Measurements from ENCODE around the gene PEX1.
"Not testable (repeated sequence)": the region's sequence is repeated elsewhere in the genome, so short reads cannot be mapped to it uniquely, and the experiment has no call there.

Gene PEX1

GRCh38 chr7:92504563-92504962, 23.8 kb downstream of the PEX1 start:
- DNase-seq (ENCODE audit: low read depth) = no peak

DNA sequence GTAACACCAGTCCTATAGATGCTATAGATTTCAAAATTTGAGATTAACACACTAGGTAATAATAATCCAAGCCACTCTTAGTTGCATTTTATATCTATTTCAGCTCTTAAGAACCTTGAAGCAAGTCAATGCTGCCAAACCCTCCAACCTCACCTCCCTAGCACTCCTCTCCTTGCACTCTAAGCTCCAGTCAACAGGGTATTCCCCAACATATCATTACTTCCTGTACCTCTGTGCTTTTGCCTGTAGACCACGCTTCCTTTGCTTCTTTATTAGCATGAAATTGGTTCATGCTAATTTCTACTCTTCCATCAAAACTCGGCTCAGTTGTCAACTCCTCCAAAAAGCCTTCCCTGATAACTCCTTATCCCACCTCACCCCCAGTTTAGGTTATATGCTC, 24.6 kb downstream of the PEX1 start:
- no peak for DNase-seq (ENCODE audit: low read depth)

GRCh38 chr7:92498557-92498956, 29.8 kb downstream of the PEX1 start:
- no peak for DNase-seq (ENCODE audit: low read depth)

- no peak for DNase-seq (ENCODE audit: low read depth)
These were observed 31.4 kb downstream of the PEX1 start for GRCh38 chr7:92496876-92497275.

GRCh38 chr7:92489634-92490033, 38.7 kb downstream of the PEX1 start:
- DNase-seq (ENCODE audit: low read depth) = no peak

- no peak for DNase-seq (ENCODE audit: low read depth)
These were observed 40.5 kb downstream of the PEX1 start for GRCh38 chr7:92487804-92488203.

- DNase-seq (ENCODE audit: low read depth) = no peak
These were observed 42.3 kb downstream of the PEX1 start for GRCh38 chr7:92485974-92486373.

DNA sequence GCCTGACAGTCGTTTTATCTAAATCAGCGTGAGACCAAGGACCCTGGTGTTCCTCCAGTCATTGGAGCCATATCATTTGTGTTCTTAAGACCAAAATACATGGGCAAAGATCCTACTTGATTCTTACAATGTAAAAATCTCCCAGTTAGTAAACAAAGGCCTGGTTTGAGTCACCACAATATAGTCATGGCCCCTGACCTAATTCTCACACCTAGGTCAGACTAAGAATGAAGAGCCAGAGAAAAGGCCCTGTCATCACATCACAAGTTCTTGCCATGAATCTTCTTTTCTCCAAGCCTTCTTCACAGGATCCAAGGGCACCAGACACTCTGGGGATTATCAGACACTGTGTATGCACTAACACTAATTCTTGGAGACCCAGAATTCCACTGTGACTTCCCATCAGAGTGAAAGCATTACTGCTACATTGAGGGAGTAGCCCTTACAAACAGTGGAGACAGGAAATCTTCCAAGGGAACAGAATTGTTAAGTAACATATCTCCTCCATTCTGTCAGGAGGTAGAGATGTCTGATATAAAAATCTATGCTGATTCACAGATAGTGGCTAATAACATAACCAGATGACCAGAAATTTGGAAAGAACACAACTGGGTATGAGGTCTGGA, 42.9 kb downstream of the PEX1 start:
- DNase-seq (ENCODE audit: low read depth) = no peak

DNA sequence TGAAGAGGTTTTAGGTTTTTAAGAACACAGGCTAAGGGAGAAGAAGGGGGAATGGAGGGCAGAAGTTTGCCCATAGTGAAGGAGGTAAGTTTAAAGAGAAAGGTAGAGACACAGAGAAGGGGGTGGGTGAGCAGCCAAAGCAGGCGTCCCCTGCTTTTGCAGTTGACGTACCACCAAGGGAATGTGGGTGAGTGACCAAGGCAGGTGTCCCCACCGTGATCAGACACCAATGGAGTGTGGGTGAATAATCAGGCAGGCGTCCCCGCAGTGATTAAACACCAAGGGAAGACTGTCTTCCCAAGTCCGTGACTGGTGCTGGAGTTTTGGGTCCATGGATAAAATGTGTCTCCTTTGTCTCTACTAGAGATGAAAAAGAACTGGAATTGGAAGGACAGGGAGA, 44.1 kb downstream of the PEX1 start:
- DNase-seq (ENCODE audit: low read depth) = not testable (repeated sequence)

DNA sequence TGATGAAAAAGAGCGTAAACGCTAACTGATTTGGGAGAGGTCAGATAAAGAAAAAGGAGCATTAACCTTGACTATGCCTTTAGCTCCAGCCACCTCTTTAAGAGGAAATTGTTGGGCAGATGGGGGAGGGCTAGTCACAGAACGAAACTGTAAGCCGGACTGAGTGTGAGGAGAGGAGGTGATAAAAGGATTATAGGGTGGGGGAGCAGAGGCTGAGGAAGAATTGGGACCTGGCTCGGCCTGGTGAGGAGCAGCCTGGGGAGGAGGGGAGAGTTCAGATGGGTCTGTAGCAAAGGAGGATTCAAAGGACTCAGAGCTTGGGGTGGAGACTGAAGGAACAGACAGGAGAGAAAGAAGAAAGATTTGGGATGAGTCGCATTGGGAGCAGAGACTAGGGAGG, 44.7 kb downstream of the PEX1 start:
- not testable (repeated sequence) for DNase-seq (ENCODE audit: low read depth)

DNA sequence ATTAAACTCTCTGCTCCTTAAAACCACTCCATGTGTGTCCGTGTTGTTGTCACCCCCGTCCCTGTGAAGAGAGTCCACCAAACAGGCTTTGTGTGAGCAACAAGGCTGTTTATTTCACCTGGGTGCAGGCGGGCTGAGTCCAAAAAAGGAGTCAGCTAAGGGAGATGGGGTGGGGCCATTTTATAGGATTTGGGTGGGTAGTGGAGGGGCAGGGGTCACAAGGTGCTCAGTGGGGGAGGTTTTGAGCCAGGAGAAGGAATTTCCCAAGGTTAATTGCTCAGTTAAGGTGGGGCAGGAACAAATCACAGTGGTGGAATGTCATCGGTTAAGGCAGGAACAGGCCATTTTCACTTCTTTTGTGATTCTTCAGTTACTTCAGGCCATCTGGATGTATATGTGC, 49.2 kb downstream of the PEX1 start:
- DNase-seq (ENCODE audit: low read depth) = not testable (repeated sequence)

- DNase-seq (ENCODE audit: low read depth) = no peak
These were observed 49.6 kb downstream of the PEX1 start for GRCh38 chr7:92478711-92479110.

- DNase-seq (ENCODE audit: low read depth) = no peak
These were observed 50.2 kb downstream of the PEX1 start for GRCh38 chr7:92478095-92478494.

DNA sequence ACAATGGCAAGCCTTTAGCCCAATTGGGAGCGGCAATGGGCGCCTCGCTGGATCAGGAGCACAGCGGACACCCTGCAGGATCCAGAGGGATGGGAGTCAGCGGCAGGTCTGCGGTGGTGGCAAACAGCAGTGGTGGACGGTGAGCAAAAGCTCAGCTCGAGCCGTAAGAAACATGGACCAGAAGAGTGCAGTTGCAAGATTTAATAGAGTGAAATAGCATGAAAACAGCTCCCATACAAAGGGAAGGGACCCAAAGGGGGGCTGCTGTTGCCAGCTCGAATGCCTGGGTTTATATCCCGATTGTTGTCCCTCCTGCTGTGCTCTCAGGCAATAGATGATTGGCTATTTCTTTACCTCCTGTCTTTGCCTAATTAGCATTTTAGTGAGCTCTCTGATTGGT, 50.6 kb downstream of the PEX1 start, which contains the start of gene ERVW-1:
ERVW-1 (minus strand) TSS at position 266 of the 400 bp plus-strand sequence. CDS start 7,565 bp downstream, outside the sequence.
- DNase-seq (ENCODE audit: low read depth) = not testable (repeated sequence)

- not testable (repeated sequence) for DNase-seq (ENCODE audit: low read depth)
These were observed 52.3 kb downstream of the PEX1 start for GRCh38 chr7:92475851-92476590.

- not testable (repeated sequence) for DNase-seq (ENCODE audit: low read depth)
These were observed 53.0 kb downstream of the PEX1 start for GRCh38 chr7:92475261-92475770.

DNA sequence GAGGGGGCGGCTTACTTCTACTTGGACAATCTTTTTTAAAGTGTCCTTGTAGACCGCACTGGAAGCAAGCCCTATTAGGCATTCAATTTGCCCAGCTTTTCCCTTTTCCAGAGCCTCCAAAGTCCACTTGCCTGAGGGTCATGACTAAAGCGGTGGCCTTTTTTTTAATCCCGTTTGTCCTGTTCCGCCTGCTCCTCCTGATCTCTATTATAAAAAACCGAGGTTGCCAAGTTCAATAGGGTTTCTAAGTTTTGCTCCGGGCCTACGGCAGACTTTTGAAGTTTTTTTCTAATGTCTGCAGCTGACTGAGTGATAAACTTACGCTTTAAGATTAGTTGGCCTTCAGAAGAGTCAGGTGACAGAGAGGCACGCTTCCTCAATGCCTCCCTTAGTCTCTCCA, 54.3 kb downstream of the PEX1 start:
- DNase-seq (ENCODE audit: low read depth) = not testable (repeated sequence)

DNA sequence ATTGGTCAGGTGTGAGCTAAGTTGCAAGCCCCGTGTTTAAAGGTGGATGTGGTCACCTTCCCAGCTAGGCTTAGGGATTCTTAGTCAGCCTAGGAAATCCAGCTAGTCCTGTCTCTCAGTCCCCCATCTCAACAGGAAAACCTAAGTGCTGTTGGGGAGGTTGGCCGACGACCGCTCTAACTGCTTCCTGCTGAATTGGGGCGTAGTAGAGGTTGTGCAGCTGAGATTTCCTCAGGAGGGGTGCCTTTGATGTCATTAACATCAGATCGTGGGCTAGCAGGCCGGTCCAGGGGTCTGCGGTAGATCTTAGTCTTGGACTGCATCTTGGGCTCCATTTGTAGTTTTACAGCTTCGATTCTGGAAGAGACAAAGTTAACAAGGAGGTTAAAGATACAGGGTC, 59.7 kb downstream of the PEX1 start:
- not testable (repeated sequence) for DNase-seq (ENCODE audit: low read depth)

DNA sequence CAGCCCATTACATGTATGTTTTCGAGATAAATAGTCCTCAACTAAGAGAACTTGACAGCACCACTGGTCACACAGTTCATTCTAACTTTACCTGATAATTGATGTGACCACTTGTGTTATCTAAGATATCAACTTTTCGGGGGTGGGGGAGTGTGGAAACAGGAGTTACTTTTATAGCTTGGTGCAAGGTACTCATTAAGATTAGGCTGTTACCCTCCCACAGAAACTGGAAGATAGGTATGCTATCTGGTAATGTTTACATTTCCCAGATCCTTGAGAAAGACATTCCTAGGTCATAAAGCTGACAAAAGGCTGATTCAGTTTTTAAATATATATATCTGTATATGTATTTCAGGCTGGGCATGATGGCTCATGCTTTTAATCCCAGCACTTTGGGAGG, 61.6 kb downstream of the PEX1 start:
- DNase-seq (ENCODE audit: low read depth) = no peak

GRCh38 chr7:92464515-92464914, 63.8 kb downstream of the PEX1 start:
- no peak for DNase-seq (ENCODE audit: low read depth)

GRCh38 chr7:92462560-92462959, 65.8 kb downstream of the PEX1 start:
- DNase-seq (ENCODE audit: low read depth) = no peak

DNA sequence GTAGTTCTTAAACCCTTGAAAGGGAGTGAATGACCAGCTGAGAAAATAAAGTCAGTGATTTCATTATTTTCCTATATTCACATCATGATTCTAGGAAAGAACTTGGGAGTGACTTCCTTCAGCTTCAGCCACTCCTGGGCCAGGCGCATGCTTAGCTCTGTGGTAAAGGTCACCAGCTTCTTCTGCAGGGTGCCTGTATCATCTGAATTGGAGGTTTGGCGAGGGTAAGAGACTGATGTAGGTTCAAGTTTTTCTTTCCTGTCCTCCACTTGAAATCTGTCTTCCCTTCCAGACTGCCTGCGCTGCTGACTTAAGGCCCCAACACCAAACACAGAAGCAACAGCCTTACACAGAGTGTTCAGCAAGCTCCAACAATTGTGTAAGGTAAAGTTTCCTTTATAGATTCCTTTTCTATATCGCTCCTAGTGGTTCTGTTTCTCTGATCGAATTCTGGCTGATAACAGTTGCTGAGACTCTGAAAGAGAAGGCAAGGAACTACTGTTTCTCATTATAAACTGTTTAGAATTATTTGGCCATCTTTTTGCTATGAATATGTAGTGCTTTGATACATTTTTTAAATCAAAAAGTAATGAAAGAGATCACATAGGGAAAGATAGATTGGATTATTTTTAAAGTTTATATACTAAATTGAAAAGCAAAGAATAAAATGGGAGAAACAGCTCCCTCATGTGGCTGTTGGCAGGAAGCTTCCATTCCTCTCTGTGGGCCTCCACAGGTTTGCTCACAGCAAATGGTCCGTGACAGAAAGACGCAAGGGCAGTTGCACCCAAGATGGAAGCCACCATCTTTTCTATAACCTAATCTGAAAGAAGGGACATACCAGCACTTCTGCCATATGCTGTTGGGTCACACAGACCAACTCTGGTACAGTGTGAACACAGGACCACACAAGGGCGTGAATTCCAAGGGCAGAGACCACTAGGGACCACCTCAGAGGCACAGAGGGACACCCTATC, 67.0 kb downstream of the PEX1 start:
- no peak for DNase-seq (ENCODE audit: low read depth)
